Epithelial cell of esophagus (primary cell): Measurements from ENCODE around the gene CEP83.
A peak's percentile ranks its signal among the peaks of the same experiment; 100 is the strongest.

Source experiments
- DNase-seq: peaks from one replicate; pipeline ENCODE4 v3.0.0; 2010; ENCODE audit warnings: low read depth
- H3K4me3 ChIP-seq: 2 replicates; pipeline ENCODE4 v1.5.1; 2011; ENCODE audit warnings: mild to moderate bottlenecking, low read length, control low read depth
- CTCF ChIP-seq: IDR thresholded peaks from 2 replicates; pipeline ENCODE4 v1.5.1; 2011; ENCODE audit warnings: low read depth, mild to moderate bottlenecking, low read length, control low read depth, inconsistent platforms; ENCODE audit not compliant: insufficient read depth; ENCODE audit errors: missing control alignments

CEP83 gene

GRCh38 chr12:94498698-94499097, 39.0 kb upstream of the CEP83 start:
- no peak for DNase-seq
- no peak for TF ChIP-seq CTCF

DNA sequence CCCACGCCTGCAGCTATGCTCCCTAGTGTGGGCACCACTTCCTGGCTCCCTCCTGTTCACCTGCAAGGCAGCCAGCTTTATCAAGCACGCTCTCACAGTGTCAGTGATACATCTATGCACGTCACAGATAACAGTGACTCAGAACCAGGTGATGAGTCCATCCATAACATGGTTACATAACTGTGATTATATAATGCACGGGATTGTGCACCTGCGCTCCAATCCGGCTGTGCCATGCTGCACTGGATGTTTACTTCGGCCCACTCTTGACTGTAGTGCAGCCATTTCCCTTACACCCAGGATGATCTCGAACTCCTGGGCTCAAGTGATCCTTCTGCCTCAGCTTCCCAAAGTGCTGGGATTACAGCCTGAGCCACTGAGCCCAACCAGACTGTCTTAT, 38.4 kb upstream of the CEP83 start:
- H3K4me3 ChIP-seq: no peak overlapping the region
- no peak for TF ChIP-seq CTCF
- peak; percentile 32 for DNase-seq

More at GRCh38 chr12:94498698-94499097, 39.0 kb upstream of the CEP83 start:
- H3K4me3 ChIP-seq: no peak overlapping the region

DNA sequence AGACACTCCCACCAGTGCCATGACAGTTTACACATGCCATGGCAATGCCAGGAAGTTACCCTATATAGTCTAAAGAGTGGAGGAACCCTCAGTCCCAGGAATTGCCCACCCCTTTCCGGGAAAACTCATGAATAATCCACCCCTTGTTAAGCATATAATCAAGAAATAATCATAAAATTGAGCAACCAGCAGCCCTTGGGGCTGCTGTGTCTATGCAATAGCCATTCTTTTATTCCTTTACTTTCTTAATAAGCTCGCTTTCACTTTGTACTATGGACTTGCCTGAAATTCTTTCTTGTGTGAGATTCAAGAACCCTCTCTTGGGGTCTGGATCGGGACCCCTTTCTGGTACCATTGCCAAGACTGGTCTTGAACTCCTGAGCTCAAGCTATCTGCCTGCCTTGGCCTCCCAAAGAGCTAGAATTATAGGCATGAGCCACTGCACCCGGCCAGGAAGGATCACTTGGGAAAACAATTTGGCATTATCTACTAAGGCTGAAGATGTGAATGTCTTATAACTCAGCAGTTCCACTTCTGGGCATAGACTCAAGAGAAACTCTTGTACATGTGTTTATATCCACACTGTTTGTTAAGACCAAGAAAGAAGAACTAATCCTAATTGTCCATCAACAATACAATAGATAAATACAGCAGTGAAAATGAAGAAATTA, 35.9 kb upstream of the CEP83 start:
- TF ChIP-seq CTCF: no peak
- DNase-seq: no peak
- no peak overlapping the region for H3K4me3 ChIP-seq

- no peak for DNase-seq
- no peak overlapping the region for H3K4me3 ChIP-seq
- no peak for TF ChIP-seq CTCF
These were observed 31.8 kb upstream of the CEP83 start for GRCh38 chr12:94491489-94491888.

DNA sequence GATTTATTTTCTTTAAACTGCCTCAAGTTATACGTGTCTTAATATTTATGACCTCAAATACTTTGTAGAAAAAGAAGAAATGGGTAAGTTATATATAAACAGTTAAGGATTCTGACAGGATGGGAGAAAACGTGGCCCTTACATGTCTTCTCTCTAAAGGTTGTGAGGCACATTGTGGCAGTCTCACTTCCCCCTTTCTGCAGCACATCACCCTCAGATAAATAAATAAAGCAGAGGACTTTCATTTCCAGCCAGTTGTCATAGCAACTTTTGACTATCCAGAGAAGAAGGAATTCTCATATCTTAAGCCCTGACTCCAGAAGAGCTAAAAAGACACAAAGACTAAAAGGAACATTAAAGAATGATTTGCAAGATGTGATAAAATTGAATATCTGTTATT, 28.8 kb upstream of the CEP83 start:
- no peak overlapping the region for H3K4me3 ChIP-seq

DNA sequence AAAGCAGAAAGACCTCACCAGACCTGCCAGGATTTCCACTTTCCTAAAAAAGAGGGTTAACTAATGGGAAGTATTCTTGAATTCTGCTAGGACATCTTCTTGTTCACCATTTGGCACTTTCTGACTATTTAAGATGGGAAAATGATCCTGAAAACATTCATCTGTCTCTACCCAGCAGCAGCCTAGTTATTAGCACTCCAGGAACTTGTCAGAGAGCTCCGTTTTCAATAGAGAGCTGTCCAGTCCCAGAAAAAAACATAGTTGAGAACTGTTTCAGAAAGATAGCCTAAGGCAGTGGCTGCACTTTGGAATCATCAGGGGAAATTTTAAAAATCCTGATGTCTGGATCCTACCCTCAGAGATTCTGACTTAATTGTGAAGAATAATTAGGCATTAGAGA, 22.1 kb upstream of the CEP83 start:
- no peak for TF ChIP-seq CTCF
- no peak for DNase-seq
- no peak overlapping the region for H3K4me3 ChIP-seq

More for the DNA sequence above, 28.8 kb upstream of the CEP83 start:
- no peak for TF ChIP-seq CTCF
- DNase-seq: no peak

- no peak for DNase-seq
- no peak for TF ChIP-seq CTCF
- H3K4me3 ChIP-seq: no peak overlapping the region
These were observed 9.9 kb upstream of the CEP83 start for GRCh38 chr12:94469522-94469921.
